ENCODE data around the gene SH3BGRL3.
"Not testable (repeated sequence)": the region's sequence is repeated elsewhere in the genome, so short reads cannot be mapped to it uniquely, and the experiment has no call there.

Gene SH3BGRL3

DNA sequence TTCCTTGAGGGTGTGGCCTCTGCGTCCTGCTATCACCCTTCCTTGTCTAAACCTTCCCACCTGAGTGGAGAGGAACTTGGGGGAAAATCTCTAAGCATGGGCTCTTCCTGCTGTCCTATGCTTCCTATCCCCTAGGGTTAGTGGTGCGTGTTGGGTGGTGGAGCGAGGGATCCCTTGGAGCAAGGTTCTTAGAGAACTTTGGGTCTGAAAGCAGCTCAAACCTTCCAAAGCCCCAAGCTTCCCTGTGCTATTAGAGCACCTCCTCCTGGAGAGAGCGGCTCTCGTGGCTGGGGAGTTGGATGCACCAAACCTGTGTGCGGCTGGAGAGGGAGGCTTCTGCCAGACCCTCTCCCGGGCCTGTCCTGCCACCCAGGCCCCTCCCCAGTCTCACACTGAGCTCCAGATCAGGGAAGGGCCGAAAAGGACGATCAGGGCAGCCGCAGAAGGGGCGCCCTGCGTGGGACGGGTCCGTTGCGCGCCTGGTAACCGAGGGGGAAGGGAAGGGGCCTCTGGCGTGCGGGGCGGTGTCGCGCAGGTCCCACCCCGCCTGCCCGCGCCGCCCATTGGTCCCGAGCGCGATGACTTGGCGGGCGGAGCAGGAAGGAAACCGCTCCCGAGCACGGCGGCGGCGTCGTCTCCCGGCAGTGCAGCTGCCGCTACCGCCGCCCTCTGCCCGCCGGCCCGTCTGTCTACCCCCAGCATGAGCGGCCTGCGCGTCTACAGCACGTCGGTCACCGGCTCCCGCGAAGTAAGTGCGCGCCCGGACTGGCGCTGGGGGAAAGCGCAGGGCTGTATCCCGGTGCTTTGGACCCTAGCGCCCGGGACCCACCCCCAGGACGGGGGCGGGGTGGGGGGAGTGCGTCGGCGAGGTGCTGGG, at the start of gene SH3BGRL3:
TSS of gene SH3BGRL3 (plus strand) at position 631 of the 877 bp plus-strand sequence. CDS start at position 701, 70 bp downstream.
- DNase-seq = peak; percentile 86

GRCh38 chr1:26230682-26231081, 49.2 kb upstream of the SH3BGRL3 start:
- DNase-seq = not testable (repeated sequence)

- DNase-seq = peak; percentile 97
These were observed 45.8 kb upstream of the SH3BGRL3 start, which contains the start of gene CEP85 for GRCh38 chr1:26233903-26234643. CEP85 (plus strand) TSS chr1:26234200; CDS start chr1:26239784, 5,584 bp downstream.

DNA sequence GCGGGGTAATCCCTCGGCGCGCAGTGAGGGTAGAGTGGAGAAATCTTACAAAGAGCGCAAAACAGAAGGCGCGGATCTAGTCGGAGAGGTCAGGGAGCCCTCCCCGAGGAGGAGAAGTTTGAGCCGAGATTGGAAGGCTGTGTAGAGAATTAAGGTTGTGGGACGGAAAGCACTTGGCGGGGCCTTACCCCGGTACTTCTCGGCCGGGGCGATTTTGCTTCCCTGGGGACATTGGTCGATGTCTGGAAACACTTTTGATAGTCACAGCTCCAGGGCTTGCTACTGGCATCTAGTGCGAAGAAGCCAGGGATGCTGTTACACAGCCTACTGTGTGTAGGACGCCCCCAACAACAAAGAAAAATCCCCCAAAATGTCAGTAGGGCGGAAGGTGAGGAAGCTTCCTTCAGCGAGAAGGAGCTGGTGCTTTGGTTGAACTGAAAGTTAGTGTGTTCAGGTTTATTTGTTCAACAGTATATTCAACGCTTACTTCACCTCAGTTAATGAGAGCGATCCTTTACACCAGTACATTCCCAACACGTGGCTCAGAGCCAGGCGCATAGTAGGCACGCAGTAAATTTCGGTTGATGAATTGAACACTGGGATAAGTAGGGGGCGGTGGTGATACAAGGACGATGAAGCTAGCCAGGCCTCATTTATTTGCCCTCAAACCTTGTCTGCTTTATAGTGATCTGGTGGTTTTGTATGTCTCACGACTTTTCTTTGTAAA, 45.1 kb upstream of the SH3BGRL3 start:
- DNase-seq = peak; percentile 11

GRCh38 chr1:26237230-26237966, 42.5 kb upstream of the SH3BGRL3 start:
- no peak for DNase-seq

DNA sequence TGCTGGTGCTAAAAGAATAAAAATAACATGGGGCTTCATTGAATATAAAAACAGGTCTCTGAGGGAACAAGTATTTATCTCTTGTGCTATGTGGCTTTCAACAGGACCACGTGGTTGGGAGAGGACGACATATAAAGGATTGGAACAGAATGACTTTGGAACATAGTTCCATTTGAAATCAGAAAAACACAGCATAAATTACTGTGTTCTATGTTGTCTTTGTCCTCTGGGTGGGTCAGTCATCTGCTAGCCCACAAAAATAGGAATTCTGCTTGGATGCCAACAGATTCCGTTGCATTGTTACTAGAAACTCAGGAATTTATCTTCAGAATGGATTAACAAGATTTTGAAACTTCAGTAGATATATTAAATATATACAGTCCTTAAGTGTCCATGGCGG, 40.0 kb upstream of the SH3BGRL3 start:
- DNase-seq = no peak

- no peak for DNase-seq
These were observed 27.2 kb upstream of the SH3BGRL3 start for GRCh38 chr1:26252718-26253117.

GRCh38 chr1:26254404-26254803, 25.5 kb upstream of the SH3BGRL3 start:
- no peak for DNase-seq

DNA sequence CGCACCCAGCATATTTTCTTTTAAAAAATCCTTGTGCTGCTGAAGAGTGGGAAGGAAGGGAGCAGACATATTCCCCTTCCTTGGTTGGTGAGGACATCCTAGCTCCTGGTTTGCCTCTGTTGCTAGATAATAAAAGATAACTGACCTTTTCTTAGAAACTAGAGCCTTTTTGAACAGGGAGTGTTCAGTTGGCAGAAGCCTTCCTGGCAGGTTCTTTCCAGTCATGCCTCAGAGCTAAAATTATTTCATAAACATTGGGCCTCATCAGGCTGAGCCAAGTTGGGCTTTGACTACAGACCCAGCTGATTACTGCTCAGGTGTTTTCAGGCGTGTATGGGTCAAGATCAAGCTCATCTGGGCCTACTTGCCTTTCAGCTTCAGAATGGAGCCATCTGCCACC, 22.7 kb upstream of the SH3BGRL3 start:
- no peak for DNase-seq

DNA sequence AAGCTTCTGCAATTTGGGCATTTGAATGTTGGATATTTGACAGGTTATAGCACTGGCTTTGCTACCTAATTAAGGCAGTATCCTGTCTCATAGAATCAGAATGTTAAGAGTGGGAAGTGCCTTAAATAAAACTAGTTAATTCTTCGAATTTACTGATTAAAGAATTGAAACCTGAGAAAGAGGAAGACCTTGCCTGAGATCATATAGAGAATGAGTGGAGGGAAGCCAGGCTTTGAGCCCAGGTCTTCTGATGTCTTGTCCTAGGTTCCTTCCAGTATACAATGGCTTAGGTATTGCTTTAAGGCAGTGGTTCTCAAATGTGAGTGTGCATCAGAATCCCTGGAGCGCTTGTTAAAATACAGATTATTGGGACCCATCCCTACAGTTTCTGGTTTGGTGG, 20.9 kb upstream of the SH3BGRL3 start:
- no peak for DNase-seq

- DNase-seq = no peak
These were observed 20.3 kb upstream of the SH3BGRL3 start for GRCh38 chr1:26259578-26259977.

DNA sequence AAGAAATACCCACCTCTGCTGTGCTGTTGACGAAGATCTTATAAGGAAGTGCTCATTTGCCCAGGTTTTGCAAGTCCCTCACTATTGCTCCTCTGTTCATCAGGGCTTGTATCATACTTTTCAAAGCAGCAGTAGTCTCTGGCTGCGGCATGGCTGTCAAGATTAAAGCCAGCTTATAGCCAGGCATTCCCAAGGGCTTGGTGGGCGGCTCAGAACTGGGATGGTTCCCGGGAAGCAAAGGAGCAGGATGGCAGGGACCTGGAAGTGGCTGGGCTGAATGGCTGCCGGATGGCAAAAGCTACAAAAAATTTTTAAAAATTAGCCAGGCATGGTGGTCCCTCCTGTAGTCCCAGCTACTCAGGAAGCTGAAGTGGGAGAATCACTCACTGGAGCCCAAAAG, 16.7 kb upstream of the SH3BGRL3 start:
- no peak for DNase-seq

- DNase-seq = no peak
These were observed 14.5 kb upstream of the SH3BGRL3 start for GRCh38 chr1:26265405-26265804.

DNA sequence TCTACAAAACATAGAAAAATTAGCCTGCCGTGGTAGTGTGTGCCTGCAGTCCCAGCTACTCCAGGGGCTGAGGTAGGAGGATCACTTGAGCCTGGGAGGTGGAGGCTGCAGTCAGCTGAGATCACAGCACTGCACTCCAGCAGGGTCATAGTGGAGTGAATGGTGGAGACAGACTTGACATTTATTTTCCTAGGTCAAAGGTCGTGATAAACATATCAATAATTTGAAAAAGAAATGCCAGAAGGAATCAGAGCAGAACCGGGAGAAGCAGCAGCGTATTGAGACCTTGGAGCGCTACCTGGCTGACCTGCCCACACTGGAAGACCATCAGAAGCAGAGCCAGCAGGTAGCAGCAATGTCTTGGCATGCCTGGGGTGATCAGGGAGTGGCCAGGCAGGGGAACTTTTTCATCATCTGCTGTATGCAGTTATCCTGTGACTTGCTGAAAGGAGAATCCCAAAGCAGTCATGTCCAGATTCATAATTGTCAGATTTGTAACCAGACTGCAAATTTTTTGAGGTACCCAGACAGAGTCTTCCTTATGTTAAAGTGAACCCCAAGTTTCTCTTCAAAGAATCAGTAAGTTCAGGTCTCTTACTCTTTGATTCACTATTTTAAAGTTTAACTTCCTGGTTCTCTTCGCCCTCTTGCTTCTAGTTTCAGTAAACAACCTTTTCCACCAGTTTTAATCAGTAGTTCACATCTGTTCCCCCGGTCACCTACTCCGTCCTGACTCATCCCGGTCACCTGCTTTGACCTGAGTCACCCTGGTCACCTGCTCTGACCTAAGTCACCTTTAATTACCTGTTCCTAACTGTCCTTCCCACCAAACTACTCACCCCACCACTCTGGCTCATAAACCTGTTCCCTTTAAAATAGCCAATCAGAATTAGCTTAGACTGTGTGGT, 11.3 kb upstream of the SH3BGRL3 start:
- no peak for DNase-seq

- DNase-seq = no peak
These were observed 10.7 kb upstream of the SH3BGRL3 start for GRCh38 chr1:26269198-26269550.

GRCh38 chr1:26274801-26275425, 5.0 kb upstream of the SH3BGRL3 start:
- peak; percentile 74 for DNase-seq

DNA sequence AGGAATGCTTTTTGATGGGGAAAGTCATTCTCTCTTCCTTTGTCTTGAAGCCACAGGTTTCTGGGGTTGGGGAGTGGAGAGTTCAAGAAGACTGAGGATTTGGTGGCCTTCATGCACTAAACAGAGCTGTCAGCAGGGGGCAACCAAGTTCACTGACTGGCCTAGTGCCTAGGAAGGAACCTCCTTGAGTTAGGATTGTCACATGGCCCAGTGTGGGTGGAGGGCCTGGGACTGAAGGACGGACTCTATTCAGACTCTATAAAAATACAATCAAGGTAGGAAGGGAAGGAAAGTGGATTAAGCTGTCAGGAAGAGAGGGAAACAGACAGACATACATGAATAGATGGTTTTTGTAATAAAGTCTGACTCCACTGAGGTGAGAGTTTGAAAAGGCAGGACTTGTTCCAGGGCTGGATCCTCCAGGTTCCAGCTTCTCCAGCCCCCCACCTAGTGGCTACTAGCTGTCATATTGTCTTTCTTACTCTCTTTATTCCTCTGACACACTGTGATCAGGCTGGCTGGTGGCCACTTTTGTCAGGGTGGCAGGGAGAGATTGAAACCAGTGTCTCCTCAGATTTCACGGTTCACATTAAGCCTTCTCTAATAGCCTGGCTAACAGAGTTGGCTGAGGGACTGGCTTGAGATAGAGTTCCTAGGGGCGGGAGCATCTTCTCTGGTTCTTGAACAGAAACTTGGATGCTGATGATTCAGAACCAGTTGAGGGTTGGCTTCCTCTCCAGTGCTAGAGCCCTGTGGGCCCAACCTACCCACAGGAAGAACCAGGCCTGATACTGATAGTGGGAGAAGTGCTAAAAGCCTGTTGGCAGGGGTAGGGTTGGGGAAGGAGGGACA, 4.1 kb upstream of the SH3BGRL3 start:
- peak; percentile 88 for DNase-seq

DNA sequence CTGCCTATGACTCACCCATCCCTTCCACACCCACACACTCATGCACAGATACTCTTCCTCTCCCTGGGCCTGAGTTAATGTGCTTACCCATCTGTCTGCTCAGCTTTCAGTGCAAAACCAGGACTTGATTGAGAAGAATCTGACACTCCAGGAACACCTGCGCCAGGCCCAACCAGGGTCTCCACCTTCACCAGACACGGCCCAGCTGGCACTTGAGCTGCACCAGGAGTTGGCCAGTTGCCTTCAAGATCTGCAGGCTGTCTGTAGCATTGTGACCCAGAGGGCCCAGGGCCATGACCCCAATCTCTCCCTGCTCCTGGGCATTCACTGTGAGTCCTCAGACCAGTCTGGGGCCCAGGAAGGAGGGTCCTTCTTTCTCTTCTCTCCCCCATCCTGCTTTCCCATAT, 3.5 kb upstream of the SH3BGRL3 start:
- DNase-seq = no peak

- no peak for DNase-seq
These were observed 2.6 kb upstream of the SH3BGRL3 start for GRCh38 chr1:26277261-26277661.

DNA sequence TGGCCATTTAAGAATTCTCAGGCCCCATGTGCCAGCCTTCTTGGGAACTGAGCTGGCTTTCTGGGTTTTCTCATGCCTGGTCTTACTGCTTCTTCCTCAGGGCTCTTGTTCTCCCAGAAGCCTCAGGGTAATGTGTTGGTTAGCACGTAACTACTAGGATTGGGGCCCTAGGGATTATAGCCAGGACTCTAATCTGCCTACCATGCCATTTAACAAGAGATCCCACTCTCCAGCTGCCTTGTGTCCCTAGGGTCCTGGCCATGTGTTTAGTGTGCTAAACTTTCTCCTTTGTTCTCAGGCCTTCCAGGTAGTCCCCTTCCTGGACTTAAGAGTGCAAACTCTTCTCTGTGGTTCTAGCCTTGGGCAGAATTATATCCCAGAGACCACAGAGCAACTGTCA, 2.2 kb upstream of the SH3BGRL3 start:
- no peak for DNase-seq
